ENCODE measurements around the gene ANO7.

Gene ANO7

GRCh38 chr2:241209271-241209670, 20.8 kb downstream of the ANO7 start:
- DNase-seq, result no peak

GRCh38 chr2:241211276-241211675, 22.8 kb downstream of the ANO7 start:
- no peak for DNase-seq

GRCh38 chr2:241213041-241213440, 24.6 kb downstream of the ANO7 start:
- no peak for DNase-seq

- no peak for DNase-seq
These were observed 25.1 kb downstream of the ANO7 start for GRCh38 chr2:241213567-241213966.

- DNase-seq, result no peak
These were observed 25.7 kb downstream of the ANO7 start for GRCh38 chr2:241214209-241214608.

GRCh38 chr2:241214766-241215165, 26.3 kb downstream of the ANO7 start:
- DNase-seq, result no peak

GRCh38 chr2:241215421-241215820, 26.9 kb downstream of the ANO7 start:
- no peak for DNase-seq

GRCh38 chr2:241216211-241216761, 27.8 kb downstream of the ANO7 start:
- DNase-seq, result no peak

- DNase-seq, result peak; percentile 31
These were observed 29.0 kb downstream of the ANO7 start for GRCh38 chr2:241217320-241218031.

- DNase-seq, result peak; percentile 37
These were observed 29.9 kb downstream of the ANO7 start for GRCh38 chr2:241218131-241219029.

- no peak for DNase-seq
These were observed 30.5 kb downstream of the ANO7 start for GRCh38 chr2:241219030-241219382.

GRCh38 chr2:241219856-241220356, 31.4 kb downstream of the ANO7 start:
- DNase-seq, result no peak

GRCh38 chr2:241223211-241224017, 34.9 kb downstream of the ANO7 start:
- no peak for DNase-seq

GRCh38 chr2:241224018-241224850, 35.8 kb downstream of the ANO7 start:
- DNase-seq, result no peak

- DNase-seq, result no peak
These were observed 36.5 kb downstream of the ANO7 start for GRCh38 chr2:241224851-241225438.

- no peak for DNase-seq
These were observed 37.1 kb downstream of the ANO7 start for GRCh38 chr2:241225545-241225944.

- DNase-seq, result no peak
These were observed 37.5 kb downstream of the ANO7 start for GRCh38 chr2:241225983-241226382.

- DNase-seq, result no peak
These were observed 38.5 kb downstream of the ANO7 start for GRCh38 chr2:241226723-241227572.

GRCh38 chr2:241227594-241227993, 39.1 kb downstream of the ANO7 start:
- no peak for DNase-seq

- no peak for DNase-seq
These were observed 39.8 kb downstream of the ANO7 start for GRCh38 chr2:241228081-241228859.
